Activated effector memory CD4-positive, alpha-beta T cell treated with anti-CD3 and anti-CD28 coated beads, Interleukin-2, amount 50 U/mL, for 16 hours (primary cell): ENCODE data around the gene GADD45G.

ENCODE experiments used
- DNase-seq: peaks from one replicate; pipeline ENCODE4 v3.0.0-alpha.2; 2020

Gene GADD45G

GRCh38 chr9:89610391-89610925, 5.6 kb downstream of the GADD45G start:
- DNase-seq = no peak

- no peak for DNase-seq
These were observed 6.6 kb downstream of the GADD45G start for GRCh38 chr9:89611425-89611824.

- no peak for DNase-seq
These were observed 7.9 kb downstream of the GADD45G start for GRCh38 chr9:89612566-89613278.

GRCh38 chr9:89613912-89614892, 9.4 kb downstream of the GADD45G start:
- no peak for DNase-seq

- no peak for DNase-seq
These were observed 10.8 kb downstream of the GADD45G start for GRCh38 chr9:89615661-89616060.

- DNase-seq = no peak
These were observed 11.6 kb downstream of the GADD45G start for GRCh38 chr9:89616411-89616810.

GRCh38 chr9:89617978-89618377, 13.2 kb downstream of the GADD45G start:
- no peak for DNase-seq

- no peak for DNase-seq
These were observed 14.2 kb downstream of the GADD45G start for GRCh38 chr9:89619019-89619418.

GRCh38 chr9:89619424-89620138, 14.8 kb downstream of the GADD45G start:
- no peak for DNase-seq

- DNase-seq = no peak
These were observed 16.2 kb downstream of the GADD45G start for GRCh38 chr9:89621031-89621430.

- DNase-seq = no peak
These were observed 16.9 kb downstream of the GADD45G start for GRCh38 chr9:89621676-89622075.

GRCh38 chr9:89622933-89623861, 18.4 kb downstream of the GADD45G start:
- DNase-seq = no peak

GRCh38 chr9:89623925-89624420, 19.2 kb downstream of the GADD45G start:
- DNase-seq = no peak

- no peak for DNase-seq
These were observed 21.2 kb downstream of the GADD45G start for GRCh38 chr9:89625721-89626687.

GRCh38 chr9:89626741-89627265, 22.0 kb downstream of the GADD45G start:
- DNase-seq = no peak

- DNase-seq = no peak
These were observed 23.8 kb downstream of the GADD45G start for GRCh38 chr9:89628601-89629000.

GRCh38 chr9:89629081-89629976, 24.5 kb downstream of the GADD45G start:
- DNase-seq = no peak

- DNase-seq = no peak
These were observed 25.7 kb downstream of the GADD45G start for GRCh38 chr9:89630508-89630907.

GRCh38 chr9:89631384-89631783, 26.6 kb downstream of the GADD45G start:
- DNase-seq = no peak
